Lower leg skin (tissue), 4 donors: Measurements from ENCODE around the gene IFNA6. TPM values are rescaled to one million over a fixed set of nuclear protein-coding genes. Genes with fewer than 3 reads are reported as not detected.

Experiments
- DNase-seq, 2 donors: peaks; one replicate each; pipeline ENCODE4 v3.0.0-alpha.2; 2019; ENCODE audit warnings: low spot score in 2 of 2
- H3K4me3 ChIP-seq: fragments of 200-600 bp; sonication (generic); 2 replicates; pipeline ENCODE4 v1.5.1; 2017; ENCODE audit warnings: mild to moderate bottlenecking, low read depth; ENCODE audit not compliant: poor library complexity, severe bottlenecking
- CTCF ChIP-seq, 3 donors: fragments of 450-650 bp; IDR thresholded peaks; one replicate each; pipeline ENCODE4 v1.5.1; 2016; ENCODE audit warnings: antibody characterized with exemption in 3 of 3, mild to moderate bottlenecking in 3 of 3, moderate library complexity in 2 of 3
- POLR2A ChIP-seq, 2 donors: fragments of 450-650 bp; IDR thresholded peaks; one replicate each; pipeline ENCODE4 v1.6.1; 2016 to 2017; ENCODE audit warnings: antibody characterized with exemption in 2 of 2, mild to moderate bottlenecking in 1 of 2, moderate library complexity in 1 of 2
- WGBS, 2 donors: methylation state at CpG; one replicate each; pipeline ENCODE4 v1.1.5; 2018; 5-methylcytosine and 5-hydroxymethylcytosine counted together
- intact Hi-C: fragments of 100-400 bp; cut with DNase I; formaldehyde crosslinking; loops from one replicate; pipeline ENCODE4 v1.15.0; 2023; ENCODE audit warnings: low total_unique reads
- total RNA-seq, 4 donors: library from RNA; depleted of rRNA; stranded (reverse); fragments of >200 nt; gene quantifications; one replicate each; pipeline ENCODE4 v1.1.0, GENCODE V29; 2016

Gene IFNA6
- not detected for total RNA-seq

GRCh38 chr9:21350787-21351186 is at the start of gene IFNA6:
Gene IFNA6 (minus strand): TSS chr9:21350887. CDS start chr9:21350887, 0 bp downstream.
- DNase-seq: no peak
- no peak within 1 kb of the TSS for H3K4me3 ChIP-seq
- TF ChIP-seq POLR2A (IDR thresholded peaks at IDR 0.05) (no peak), CTCF (IDR thresholded peaks at IDR 0.05) (no peak)
- intact Hi-C loops: no loop called here
- 84 to 95% methylated on average over 1 of the region's 1 CpG for WGBS, 2 donors

GRCh38 chr9:21399956-21400355 is 49.3 kb upstream of the IFNA6 start:
- DNase-seq: no peak
- H3K4me3 ChIP-seq: no peak overlapping the region
- intact Hi-C loops: no loop called here
- no peak for TF ChIP-seq POLR2A (IDR thresholded peaks at IDR 0.05)
- TF ChIP-seq CTCF (IDR thresholded peaks at IDR 0.05): no peak
- 14 to 25% methylated on average over 3 of the region's 3 CpGs for WGBS, 2 donors

- intact Hi-C loops: no loop called here
- TF ChIP-seq POLR2A (IDR thresholded peaks at IDR 0.05): no peak
- TF ChIP-seq CTCF (IDR thresholded peaks at IDR 0.05): no peak
- no peak for DNase-seq
- no peak overlapping the region for H3K4me3 ChIP-seq
- WGBS, 2 donors: 89 to 90% methylated on average over 5 of the region's 5 CpGs
Observed at GRCh38 chr9:21398955-21399489, 48.3 kb upstream of the IFNA6 start.

GRCh38 chr9:21395778-21396717 is 45.4 kb upstream of the IFNA6 start:
- H3K4me3 ChIP-seq: peak overlapping the region; percentile 13
- 8 to 10% methylated on average over 38 to 40 of the region's 40 CpGs for WGBS, 2 donors
- peak in 1 of 2 donors; percentile 93 for DNase-seq
- intact Hi-C loops: no loop called here
- TF ChIP-seq POLR2A (IDR thresholded peaks at IDR 0.05) (no peak), CTCF (IDR thresholded peaks at IDR 0.05) (peak in 1 of 3 donors; percentile 29)

GRCh38 chr9:21392270-21392669 is 41.6 kb upstream of the IFNA6 start:
- intact Hi-C loops: no loop called here
- WGBS, 2 donors: 84 to 86% methylated on average over 6 of the region's 6 CpGs
- DNase-seq: no peak
- TF ChIP-seq POLR2A (IDR thresholded peaks at IDR 0.05): no peak
- no peak for TF ChIP-seq CTCF (IDR thresholded peaks at IDR 0.05)
- H3K4me3 ChIP-seq: no peak overlapping the region
